Sigmoid colon (tissue), 7 donors: ENCODE results near the gene NPLOC4. TPM values are rescaled to one million over a fixed set of nuclear protein-coding genes. Genes with fewer than 3 reads are reported as not detected.

ENCODE experiments used
- DNase-seq: peaks from one replicate; pipeline ENCODE4 v3.0.0-alpha.2; 2019
- H3K27ac ChIP-seq, 4 donors: fragments of 200-600 bp; sonication (generic); one replicate each; pipeline ENCODE4 v1.5.1; 2016 to 2019; ENCODE audit warnings: mild to moderate bottlenecking in 1 of 4
- H3K27me3 ChIP-seq, 3 donors: fragments of 200-600 bp; sonication (generic); one replicate each; pipeline ENCODE4 v1.5.1; 2019; ENCODE audit warnings: mild to moderate bottlenecking in 1 of 3
- H3K36me3 ChIP-seq, 4 donors: fragments of 200-600 bp; sonication (generic); one replicate each; pipeline ENCODE4 v1.5.1; 2016 to 2019
- H3K4me1 ChIP-seq, 4 donors: fragments of 200-600 bp; sonication (generic); one replicate each; pipeline ENCODE4 v1.5.1; 2017 to 2019
- H3K4me3 ChIP-seq, 4 donors: fragments of 200-600 bp; sonication (generic); one replicate each; pipeline ENCODE4 v1.5.1; 2017 to 2019; ENCODE audit warnings: mild to moderate bottlenecking in 2 of 4, moderate library complexity in 1 of 4
- H3K9me3 ChIP-seq, 4 donors: fragments of 200-600 bp in 3 of 4; sonication (generic) in 3 of 4; one replicate each; pipeline versions ENCODE4 v1.5.1 to v1.6.1; 2013 to 2019
- EP300 ChIP-seq, 4 donors: sonication (generic); formaldehyde crosslinking; IDR thresholded peaks; one replicate each; pipeline ENCODE4 v1.6.1; 2017; ENCODE audit warnings: antibody characterized with exemption in 4 of 4
- POLR2A ChIP-seq, 2 donors: fragments of 450-650 bp; IDR thresholded peaks; one replicate each; pipeline ENCODE4 v1.6.1; 2016; ENCODE audit warnings: antibody characterized with exemption in 2 of 2, mild to moderate bottlenecking in 2 of 2, moderate library complexity in 2 of 2
- POLR2AphosphoS5 ChIP-seq, 4 donors: sonication (generic); formaldehyde crosslinking; IDR thresholded peaks; one replicate each; pipeline ENCODE4 v1.6.1; 2017; ENCODE audit warnings: antibody characterized with exemption in 4 of 4
- WGBS, 2 donors: extraction: QIAGEN DNeasy Blood & Tissue Kit; methylation state at CpG; one replicate each; pipeline ENCODE4 v1.1.7; 2013; 5-methylcytosine and 5-hydroxymethylcytosine counted together
- intact Hi-C: fragments of 100-400 bp; cut with DNase I; formaldehyde crosslinking; loops from one replicate; pipeline ENCODE4 v1.15.1; 2023
- polyA plus RNA-seq, 3 donors: library from polyadenylated mRNA; stranded (reverse); fragments of 200-250 nt; gene quantifications; one replicate each; pipeline ENCODE4 v1.2.3, GENCODE V29; 2013
- total RNA-seq, 4 donors: library from RNA; depleted of rRNA; stranded (reverse); fragments of >200 nt; gene quantifications; one replicate each; pipeline ENCODE4 v1.1.0, GENCODE V29; 2016
- TF ChIP-seq, protein P1 (sequence below), 4 experiments: fragments of 450-650 bp in 3 of 4; fragments of 200-600 bp in 1 of 4; IDR thresholded peaks; one replicate each; pipeline ENCODE4 v1.5.1; 2016 to 2019; ENCODE audit warnings: antibody characterized with exemption in 4 of 4, mild to moderate bottlenecking in 3 of 4, moderate library complexity in 2 of 4
- donor health status: healthy with polysubstance abuse.
- donor health status: Bipolar disorder and iron deficiency.
- donor health status: healthy.

The NPLOC4 gene
- total and polyA plus RNA-seq, 7 donors = 19.8 to 59.7 (median 51.7) TPM

DNA sequence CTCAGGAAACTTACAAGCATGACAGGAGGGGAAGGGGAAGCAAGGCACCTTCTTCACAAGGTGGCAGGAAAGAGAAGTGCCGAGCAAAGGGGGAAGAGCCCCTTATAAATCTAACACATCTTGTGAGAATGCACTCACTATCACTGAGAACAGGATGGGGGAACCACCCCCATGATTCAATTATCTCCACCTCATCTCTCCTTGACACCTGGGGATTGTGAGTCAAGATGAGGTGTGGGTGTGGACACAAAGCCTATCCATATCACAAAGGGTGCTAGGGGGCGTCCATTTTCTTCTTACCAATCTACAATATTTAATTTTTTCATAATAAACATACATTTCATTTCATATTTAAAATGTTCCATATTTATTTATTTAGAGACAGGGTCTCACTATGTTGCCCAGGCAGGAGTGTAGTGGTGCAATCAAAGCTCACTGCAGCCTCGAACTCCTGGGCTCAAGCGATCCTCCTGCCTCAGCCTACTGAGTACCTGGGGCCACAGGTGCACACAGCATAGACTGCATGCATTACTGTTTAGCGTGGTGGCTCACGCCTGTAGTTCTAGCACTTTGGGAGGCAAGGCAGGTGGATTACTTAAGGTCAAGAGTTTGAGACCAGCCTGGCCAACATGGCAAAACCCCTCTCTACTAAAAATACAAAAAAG, 58.2 kb downstream of the NPLOC4 start:
- WGBS, 2 donors = 89 to 95% methylated on average over 6 of the region's 6 CpGs
- intact Hi-C loops = no loop called here
- Histone ChIP-seq H3K27ac (no peak overlapping the region), H3K36me3 (peaks cover 0 to 64% (median 24%) of the 10 kb centered on the region in 4 donors), H3K9me3 (no peaks in the 10 kb centered on the region), H3K4me3 (no peak overlapping the region), H3K4me1 (peaks cover 0 to 30% (median 21%) of the 10 kb centered on the region in 4 donors), H3K27me3 (no peaks in the 10 kb centered on the region)
- TF ChIP-seq POLR2A (IDR thresholded peaks at IDR 0.05) (no peak), EP300 (IDR thresholded peaks at IDR 0.05) (no peak), POLR2AphosphoS5 (IDR thresholded peaks at IDR 0.05) (no peak)
- TF ChIP-seq, protein P1, sequence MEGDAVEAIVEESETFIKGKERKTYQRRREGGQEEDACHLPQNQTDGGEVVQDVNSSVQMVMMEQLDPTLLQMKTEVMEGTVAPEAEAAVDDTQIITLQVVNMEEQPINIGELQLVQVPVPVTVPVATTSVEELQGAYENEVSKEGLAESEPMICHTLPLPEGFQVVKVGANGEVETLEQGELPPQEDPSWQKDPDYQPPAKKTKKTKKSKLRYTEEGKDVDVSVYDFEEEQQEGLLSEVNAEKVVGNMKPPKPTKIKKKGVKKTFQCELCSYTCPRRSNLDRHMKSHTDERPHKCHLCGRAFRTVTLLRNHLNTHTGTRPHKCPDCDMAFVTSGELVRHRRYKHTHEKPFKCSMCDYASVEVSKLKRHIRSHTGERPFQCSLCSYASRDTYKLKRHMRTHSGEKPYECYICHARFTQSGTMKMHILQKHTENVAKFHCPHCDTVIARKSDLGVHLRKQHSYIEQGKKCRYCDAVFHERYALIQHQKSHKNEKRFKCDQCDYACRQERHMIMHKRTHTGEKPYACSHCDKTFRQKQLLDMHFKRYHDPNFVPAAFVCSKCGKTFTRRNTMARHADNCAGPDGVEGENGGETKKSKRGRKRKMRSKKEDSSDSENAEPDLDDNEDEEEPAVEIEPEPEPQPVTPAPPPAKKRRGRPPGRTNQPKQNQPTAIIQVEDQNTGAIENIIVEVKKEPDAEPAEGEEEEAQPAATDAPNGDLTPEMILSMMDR (IDR thresholded peaks at IDR 0.05) = no peak
- DNase-seq = no peak

DNA sequence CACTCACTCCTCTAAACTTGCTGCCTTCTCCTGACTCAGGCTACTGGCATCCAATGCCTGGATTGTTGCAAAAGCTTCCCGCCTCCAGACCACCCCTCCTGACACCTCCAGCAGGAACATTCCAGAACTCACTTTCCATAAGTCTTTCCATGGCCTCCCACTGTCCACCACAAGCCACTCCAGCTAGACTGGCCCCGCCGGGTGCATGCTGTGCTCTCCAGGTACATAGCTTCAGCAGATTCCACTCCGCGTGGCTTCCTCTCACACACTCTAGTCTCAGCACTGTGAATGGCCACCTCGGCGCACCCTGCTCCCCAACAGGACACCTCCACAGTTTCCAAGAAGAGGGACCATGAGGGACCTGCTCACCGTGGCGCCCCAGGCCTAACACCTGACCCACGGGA, 58.9 kb downstream of the NPLOC4 start:
- Histone ChIP-seq H3K9me3 (no peaks in the 10 kb centered on the region), H3K27me3 (no peaks in the 10 kb centered on the region), H3K27ac (no peak overlapping the region), H3K4me1 (peaks cover 0 to 30% (median 21%) of the 10 kb centered on the region in 4 donors), H3K36me3 (peaks cover 0 to 58% (median 23%) of the 10 kb centered on the region in 4 donors), H3K4me3 (no peak overlapping the region)
- 96% methylated on average over 10 of the region's 10 CpGs for WGBS, 2 donors
- intact Hi-C loops = no loop called here
- TF ChIP-seq EP300 (IDR thresholded peaks at IDR 0.05) (no peak), POLR2AphosphoS5 (IDR thresholded peaks at IDR 0.05) (no peak), POLR2A (IDR thresholded peaks at IDR 0.05) (no peak)
- TF ChIP-seq, protein P1 (IDR thresholded peaks at IDR 0.05) = no peak
- DNase-seq = no peak

DNA sequence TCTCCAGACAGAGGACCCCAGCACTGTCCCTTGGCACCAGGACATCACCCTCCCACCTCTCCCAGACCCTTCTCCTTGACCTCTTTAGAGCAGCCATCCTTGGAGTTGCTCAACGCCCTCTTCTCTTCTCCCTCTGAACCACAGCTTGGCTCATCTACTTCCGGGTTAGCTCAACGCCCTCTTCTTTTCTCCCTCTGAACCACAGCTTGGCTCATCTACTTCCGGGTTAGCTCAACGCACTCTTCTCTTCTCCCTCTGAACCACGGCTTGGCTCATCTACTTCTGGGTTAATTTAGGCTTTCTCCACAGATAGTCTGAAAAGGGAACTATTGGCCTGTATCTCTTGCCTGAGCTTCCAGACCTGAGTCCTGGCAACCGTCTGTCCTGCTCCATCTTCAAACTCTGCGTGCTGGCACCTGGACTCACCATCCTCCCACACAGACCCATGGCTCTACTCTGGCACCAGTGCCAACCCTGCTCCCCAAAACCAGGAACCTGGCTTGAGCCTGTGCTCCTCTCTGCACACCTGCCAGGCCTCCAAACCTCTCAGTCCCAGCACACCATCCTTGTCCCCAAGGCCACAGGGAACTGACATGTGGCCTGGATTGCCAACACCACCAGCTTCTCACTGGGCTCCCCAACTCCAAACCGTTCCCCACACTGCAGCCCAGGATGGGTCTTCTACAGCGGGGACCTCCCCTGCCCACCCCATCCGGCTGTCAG, 59.5 kb downstream of the NPLOC4 start:
- Histone ChIP-seq H3K36me3 (peaks cover 0 to 52% (median 20%) of the 10 kb centered on the region in 4 donors), H3K9me3 (no peaks in the 10 kb centered on the region), H3K27ac (peak overlapping the region in 2 of 4 donors; percentile 30 to 42), H3K4me3 (no peak overlapping the region), H3K27me3 (no peaks in the 10 kb centered on the region), H3K4me1 (peaks cover 0 to 30% (median 21%) of the 10 kb centered on the region in 4 donors)
- WGBS, 2 donors = 80 to 85% methylated on average over 11 of the region's 11 CpGs
- TF ChIP-seq POLR2AphosphoS5 (IDR thresholded peaks at IDR 0.05) (no peak), EP300 (IDR thresholded peaks at IDR 0.05) (no peak), POLR2A (IDR thresholded peaks at IDR 0.05) (no peak)
- TF ChIP-seq, protein P1 (IDR thresholded peaks at IDR 0.05) = no peak
- intact Hi-C loops = no loop called here
- no peak for DNase-seq

DNA sequence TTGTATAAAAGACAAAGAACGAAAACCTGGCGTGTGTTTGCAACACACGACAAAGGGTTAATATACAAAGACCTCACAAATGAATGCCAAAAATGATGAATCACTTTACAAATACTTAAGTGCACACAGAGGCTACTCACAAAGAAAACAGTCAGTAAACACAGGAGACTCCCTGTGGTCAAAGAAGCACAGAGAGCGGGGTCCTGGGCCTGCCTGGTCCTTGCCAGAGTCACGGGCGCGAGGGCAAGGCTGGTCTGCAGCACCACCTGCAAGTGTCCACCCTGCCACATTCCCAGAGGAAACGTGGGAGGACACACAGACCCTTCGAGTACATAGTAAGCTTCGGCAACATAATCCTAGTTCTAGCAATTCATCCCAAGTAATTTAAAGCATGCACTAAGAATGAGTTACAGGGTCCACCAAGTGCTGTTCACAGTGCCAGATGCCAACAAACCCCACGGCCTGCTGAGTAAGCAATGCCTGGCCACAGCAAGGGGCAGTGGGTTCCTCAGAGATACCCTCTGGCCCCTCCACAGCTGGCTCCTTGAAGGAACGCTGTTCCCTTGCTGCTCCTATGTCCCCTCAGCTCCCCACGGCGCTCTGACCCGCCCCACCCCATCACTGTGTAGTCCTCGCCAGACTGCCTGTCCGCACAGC, 60.2 kb downstream of the NPLOC4 start:
- Histone ChIP-seq H3K9me3 (no peaks in the 10 kb centered on the region), H3K4me3 (no peak overlapping the region), H3K27ac (peak overlapping the region in 2 of 4 donors; percentile 30 to 42), H3K27me3 (no peaks in the 10 kb centered on the region), H3K4me1 (peaks cover 0 to 30% (median 21%) of the 10 kb centered on the region in 4 donors), H3K36me3 (peaks cover under 1 to 47% (median 18%) of the 10 kb centered on the region in 4 donors)
- intact Hi-C loops = no loop called here
- WGBS, 2 donors = 76% methylated on average over 16 to 17 of the region's 17 CpGs
- DNase-seq = no peak
- TF ChIP-seq, protein P1 (IDR thresholded peaks at IDR 0.05) = no peak
- TF ChIP-seq POLR2A (IDR thresholded peaks at IDR 0.05) (no peak), EP300 (IDR thresholded peaks at IDR 0.05) (no peak), POLR2AphosphoS5 (IDR thresholded peaks at IDR 0.05) (no peak)
